IPS DF 6.9 (cell line): Measurements from ENCODE around the gene HOXB4.

ENCODE experiments used
- DNase-seq: peaks from one replicate; pipeline ENCODE4 v3.0.0-alpha.2; 2013; ENCODE audit warnings: low read depth, low spot score
- H3K27ac ChIP-seq: one replicate; pipeline ENCODE4 v1.5.1; 2013; ENCODE audit warnings: low read length, control low read depth
- H3K27me3 ChIP-seq: 2 replicates; pipeline ENCODE4 v1.6.1; 2013; ENCODE audit warnings: mild to moderate bottlenecking, low read length; ENCODE audit not compliant: control insufficient read depth, insufficient read depth
- H3K36me3 ChIP-seq: 2 replicates; pipeline ENCODE4 v1.6.1; 2013; ENCODE audit warnings: low read length; ENCODE audit not compliant: control insufficient read depth, insufficient read depth
- H3K4me1 ChIP-seq: 2 replicates; pipeline ENCODE4 v1.6.1; 2013; ENCODE audit warnings: low read length; ENCODE audit not compliant: control insufficient read depth, insufficient read depth
- H3K4me3 ChIP-seq: 2 replicates; pipeline ENCODE4 v1.5.1; 2013; ENCODE audit warnings: mild to moderate bottlenecking, low read length
- H3K9me3 ChIP-seq: 2 replicates; pipeline ENCODE4 v1.6.1; 2013; ENCODE audit warnings: low read length, inconsistent platforms; ENCODE audit not compliant: control insufficient read depth, insufficient read depth
- WGBS: extraction: QIAGEN DNeasy Blood & Tissue Kit; methylation state at CpG from one replicate; pipeline ENCODE4 v1.1.7; 2013; ENCODE audit warnings: mixed read lengths, missing lambda C conversion rate; ENCODE audit not compliant: insufficient read length, insufficient coverage; 5-methylcytosine and 5-hydroxymethylcytosine counted together

The HOXB4 gene

DNA sequence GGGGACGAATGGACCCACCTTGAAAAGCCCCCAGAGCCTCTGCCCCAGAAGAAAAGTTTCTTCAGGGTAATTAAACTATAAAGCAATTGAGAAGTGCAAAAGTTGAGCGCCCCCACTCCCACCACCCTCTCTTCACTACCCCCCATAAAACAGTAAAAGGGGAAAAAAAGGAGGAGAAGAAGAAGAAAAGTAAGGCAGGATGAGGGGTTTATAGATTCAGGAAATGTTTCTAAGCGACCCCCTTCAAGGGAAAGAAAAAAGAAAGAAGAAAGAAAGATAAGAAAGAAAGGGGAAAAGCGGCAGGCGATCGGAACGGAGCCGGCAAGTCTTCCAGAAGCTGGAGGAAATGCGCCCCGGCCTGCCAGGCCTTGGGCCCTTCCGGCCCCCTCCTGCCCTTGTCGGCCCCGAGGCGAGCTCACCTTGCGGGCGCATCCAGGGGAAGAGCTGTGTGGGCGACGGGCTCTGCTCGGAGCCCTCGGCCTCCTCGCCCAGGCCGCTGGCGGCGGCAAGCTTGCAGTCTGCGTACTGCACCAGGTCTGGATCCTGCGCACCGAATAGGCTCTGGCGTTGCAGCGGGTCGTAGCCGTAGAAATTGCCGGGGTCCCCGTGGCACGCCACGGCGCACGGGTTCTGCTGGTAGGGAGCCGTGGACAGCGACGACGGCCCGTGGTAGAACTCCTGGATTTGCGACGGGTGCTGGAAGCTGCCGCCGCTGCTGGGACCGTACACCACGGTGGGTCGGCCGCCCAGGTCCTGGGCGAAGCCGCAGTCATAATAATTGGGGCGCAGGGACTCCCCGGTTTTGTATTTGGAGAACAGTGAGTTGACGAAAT lies 35.9 kb upstream of the HOXB4 start:
- no peak for DNase-seq
- Histone ChIP-seq H3K4me3 (no peak overlapping the region), H3K4me1 (peaks cover 7% of the 10 kb centered on the region), H3K27ac (no peak overlapping the region), H3K9me3 (no peaks in the 10 kb centered on the region), H3K36me3 (no peaks in the 10 kb centered on the region), H3K27me3 (peaks cover 95% of the 10 kb centered on the region)
- WGBS: no CpG with 5 or more reads among the region's 55 CpGs

DNA sequence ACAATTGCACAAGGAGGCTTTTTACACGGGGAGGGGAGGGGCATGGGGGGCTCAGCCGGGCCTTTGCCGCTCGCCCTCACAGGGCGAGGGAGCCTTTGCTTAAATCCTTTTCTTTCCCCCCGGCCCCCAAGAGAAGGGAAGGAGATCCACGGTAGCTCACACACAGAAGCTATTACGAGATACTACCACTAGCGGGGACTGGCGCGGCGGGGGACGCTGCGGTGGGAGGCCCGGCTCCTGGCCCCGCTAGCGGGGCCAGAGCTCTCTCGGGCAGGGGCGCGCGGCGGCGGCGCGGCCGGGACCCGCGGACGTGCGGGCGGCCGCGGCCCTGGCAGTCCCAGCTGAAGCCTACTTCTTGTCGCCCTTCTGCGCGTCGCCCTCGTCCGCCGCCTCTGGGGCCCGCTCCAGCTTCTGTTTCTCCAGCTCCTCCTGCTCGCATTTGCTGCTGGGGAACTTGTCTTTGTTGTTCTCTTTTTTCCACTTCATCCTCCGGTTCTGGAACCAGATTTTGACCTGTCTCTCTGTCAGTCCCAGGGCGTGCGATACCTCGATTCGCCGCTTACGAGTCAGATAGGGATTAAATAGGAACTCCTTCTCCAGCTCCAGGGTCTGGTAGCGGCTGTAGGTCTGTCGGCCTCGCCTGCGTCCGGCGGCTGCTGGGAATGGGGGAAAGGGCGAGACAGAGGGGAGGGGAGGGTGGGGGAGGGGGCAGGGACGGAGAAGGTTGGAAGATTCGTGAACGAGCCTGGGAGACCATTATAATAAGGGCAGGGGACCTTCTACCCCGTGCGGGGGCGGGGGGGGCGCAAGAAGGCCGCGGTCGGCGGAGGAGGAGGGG lies 34.9 kb upstream of the HOXB4 start:
- no peaks in the 10 kb centered on the region for H3K9me3 ChIP-seq
- H3K4me1 ChIP-seq: peaks cover 7% of the 10 kb centered on the region
- no peak for DNase-seq
- no peak overlapping the region for H3K27ac ChIP-seq
- no peaks in the 10 kb centered on the region for H3K36me3 ChIP-seq
- H3K4me3 ChIP-seq: no peak overlapping the region
- WGBS: no CpG with 5 or more reads among the region's 67 CpGs
- H3K27me3 ChIP-seq: peaks cover 95% of the 10 kb centered on the region

DNA sequence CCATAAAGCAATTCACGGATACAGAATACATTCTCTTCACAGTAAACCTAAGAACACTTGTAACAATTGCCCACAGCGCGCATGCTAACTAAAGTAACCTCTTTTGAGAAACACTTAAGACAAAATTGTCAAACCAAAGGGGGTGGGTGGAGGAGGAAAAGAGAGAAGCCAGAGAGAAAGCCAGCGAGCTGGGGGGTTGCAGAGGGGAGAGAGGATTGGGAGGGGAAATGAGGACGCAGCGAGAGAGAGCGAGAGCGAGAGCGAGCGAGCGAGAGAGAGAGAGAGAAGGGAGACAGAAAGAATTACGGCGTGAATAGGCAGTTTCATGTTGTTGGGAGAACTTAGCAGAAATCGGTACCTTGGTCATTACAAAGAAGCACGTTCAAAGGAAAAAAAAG lies 34.3 kb upstream of the HOXB4 start:
- WGBS: no CpG with 5 or more reads among the region's 15 CpGs
- H3K4me3 ChIP-seq: no peak overlapping the region
- no peaks in the 10 kb centered on the region for H3K9me3 ChIP-seq
- peaks cover 94% of the 10 kb centered on the region for H3K27me3 ChIP-seq
- H3K27ac ChIP-seq: no peak overlapping the region
- no peak for DNase-seq
- H3K36me3 ChIP-seq: no peaks in the 10 kb centered on the region
- H3K4me1 ChIP-seq: peaks cover 7% of the 10 kb centered on the region

DNA sequence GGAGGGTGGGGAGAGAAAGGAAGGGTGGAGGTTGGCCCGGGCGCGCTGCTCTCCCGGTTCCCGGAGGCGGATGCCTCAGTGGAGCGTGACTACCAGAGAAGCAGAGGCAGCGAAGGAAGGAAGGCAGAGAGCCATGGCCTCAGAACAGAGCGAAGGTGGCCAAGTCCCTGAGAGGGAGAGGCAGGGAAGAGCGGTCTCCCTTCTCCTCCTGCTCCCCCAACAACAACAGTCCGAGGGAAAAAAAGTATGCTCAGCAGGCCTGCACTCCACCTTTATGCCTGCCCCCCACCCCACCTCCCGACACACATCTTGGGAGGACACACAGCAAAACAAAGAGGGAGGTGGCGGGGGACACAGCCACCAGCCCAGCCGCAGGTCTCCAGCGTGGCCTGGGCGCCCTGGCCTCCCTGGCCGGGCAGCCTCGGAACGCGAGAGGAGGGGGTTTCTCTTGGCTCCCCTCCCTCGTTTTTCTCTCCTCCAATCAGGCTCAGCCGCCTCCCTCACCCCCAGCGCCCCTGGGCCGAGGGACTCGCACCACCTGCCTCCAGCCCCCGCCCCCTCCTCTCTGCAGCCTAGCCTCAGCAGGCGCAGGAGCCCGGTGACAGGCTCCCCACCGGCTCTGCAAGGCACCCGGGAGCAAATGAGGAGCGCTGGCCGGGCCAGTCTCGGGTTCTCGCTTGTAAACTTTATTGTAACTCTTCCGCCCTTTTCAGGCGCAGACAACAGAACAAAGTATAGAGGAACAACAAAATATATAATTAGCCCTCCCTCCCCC lies 33.7 kb upstream of the HOXB4 start:
- DNase-seq: no peak
- Histone ChIP-seq H3K27ac (no peak overlapping the region), H3K4me3 (no peak overlapping the region), H3K36me3 (no peaks in the 10 kb centered on the region), H3K27me3 (peaks cover 94% of the 10 kb centered on the region), H3K9me3 (no peaks in the 10 kb centered on the region), H3K4me1 (peaks cover 7% of the 10 kb centered on the region)
- WGBS: no CpG with 5 or more reads among the region's 36 CpGs

DNA sequence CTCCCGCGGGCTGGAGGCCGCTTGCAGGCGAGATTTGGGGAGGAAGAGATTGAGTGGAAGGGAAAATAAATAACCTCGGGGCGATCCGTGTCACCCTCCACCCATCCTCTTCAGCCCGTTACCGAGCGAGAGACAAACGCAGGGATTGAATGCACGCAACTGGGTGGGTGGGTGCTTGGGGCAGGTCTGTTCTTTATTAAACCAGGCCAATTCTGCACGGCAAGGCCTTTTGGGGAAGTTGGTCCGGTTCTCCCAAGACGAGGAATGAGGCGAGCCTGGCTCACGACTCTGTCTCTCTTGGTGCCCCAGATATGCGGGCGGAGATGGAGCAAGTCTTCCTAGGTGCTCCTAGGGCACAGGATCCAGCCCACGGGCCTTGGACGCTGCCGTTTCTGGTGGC lies 33.1 kb upstream of the HOXB4 start:
- Histone ChIP-seq H3K4me3 (no peak overlapping the region), H3K36me3 (no peaks in the 10 kb centered on the region), H3K27ac (no peak overlapping the region), H3K9me3 (no peaks in the 10 kb centered on the region), H3K27me3 (peaks cover 94% of the 10 kb centered on the region), H3K4me1 (peaks cover 7% of the 10 kb centered on the region)
- DNase-seq: no peak
- WGBS: no CpG with 5 or more reads among the region's 22 CpGs

DNA sequence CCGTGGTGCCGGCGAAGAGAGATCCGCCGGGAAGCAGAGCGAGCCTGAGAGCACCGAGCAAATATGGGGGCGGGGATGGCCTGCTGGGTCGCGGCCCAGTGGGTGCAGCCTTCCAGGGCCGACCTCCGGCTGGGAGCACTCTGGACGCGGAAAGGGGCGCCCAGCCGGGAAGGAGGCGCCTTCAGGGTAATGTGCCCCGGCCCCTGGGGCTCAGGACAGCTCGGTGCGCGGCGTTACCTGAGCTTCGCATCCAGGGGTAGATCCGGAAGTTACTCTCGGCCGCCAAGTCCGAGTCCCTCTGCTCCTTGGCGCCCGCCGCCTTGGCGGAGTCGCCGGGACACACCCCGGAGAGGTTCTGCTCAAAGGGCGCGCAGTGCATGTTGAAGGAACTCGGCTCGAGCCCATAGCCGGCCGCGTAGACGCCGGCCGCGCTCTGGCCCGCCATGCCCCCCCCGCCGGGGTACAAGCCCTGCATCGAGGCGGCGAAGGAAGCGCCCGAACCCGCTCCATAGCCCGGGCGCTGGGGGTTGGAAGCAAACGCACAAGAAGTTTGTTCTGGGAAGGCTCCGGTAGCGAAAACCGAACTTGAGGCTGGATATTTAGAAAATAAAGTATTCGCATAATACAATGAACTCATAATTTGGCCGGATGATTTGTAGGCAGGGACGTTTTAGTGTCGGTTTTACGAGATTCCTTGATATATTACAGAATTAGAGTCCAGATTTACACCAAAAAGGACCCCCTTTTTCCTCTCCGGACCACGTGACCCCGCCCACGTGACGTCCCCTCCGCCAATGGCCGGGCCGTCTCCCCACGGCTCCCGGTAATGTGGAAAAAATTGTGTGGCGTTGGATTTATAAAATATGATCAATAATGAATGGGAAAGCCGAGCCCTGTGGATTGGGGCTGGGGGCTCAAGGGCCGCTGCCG lies 32.4 kb upstream of the HOXB4 start, which contains the start of gene HOXB7:
HOXB7 (minus strand) TSS at position 736 of the 930 bp plus-strand sequence; CDS start at position 637, 99 bp downstream.
- DNase-seq: no peak
- H3K36me3 ChIP-seq: no peaks in the 10 kb centered on the region
- H3K4me1 ChIP-seq: peaks cover 7% of the 10 kb centered on the region
- no CpG with 5 or more reads among the region's 79 CpGs for WGBS
- H3K4me3 ChIP-seq: no peak within 1 kb of the TSS
- no peaks in the 10 kb centered on the region for H3K9me3 ChIP-seq
- no peak within 1 kb of the TSS for H3K27ac ChIP-seq
- H3K27me3 ChIP-seq: peaks cover 94% of the 10 kb centered on the region

DNA sequence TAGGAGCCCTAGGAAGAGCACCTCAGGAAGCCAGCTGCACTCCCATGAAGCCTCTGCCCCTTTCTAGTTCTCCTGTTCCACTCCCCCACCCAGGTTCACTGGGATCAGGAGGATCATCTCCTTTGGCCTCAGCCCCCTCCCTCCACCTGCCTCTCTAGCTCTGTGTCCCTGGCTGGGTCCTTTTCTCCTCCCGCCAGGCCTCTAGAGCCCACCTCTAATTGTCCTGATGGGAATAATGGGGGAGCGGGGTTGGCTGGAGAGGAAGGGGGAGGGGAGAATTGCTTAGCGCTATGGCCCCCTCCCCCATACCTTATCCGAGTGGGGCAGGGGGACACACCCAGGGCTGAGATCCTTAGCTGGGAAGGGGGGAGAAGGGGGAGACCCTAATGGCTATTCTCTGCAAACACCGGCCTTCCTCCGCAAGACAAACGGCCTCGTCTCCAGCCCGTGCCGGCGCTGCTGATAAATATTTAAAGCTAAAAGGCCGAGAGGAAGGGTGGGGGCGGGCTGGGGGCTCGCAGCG lies 31.7 kb upstream of the HOXB4 start:
- DNase-seq: no peak
- Histone ChIP-seq H3K27me3 (peaks cover 94% of the 10 kb centered on the region), H3K27ac (no peak overlapping the region), H3K9me3 (no peaks in the 10 kb centered on the region), H3K4me3 (no peak overlapping the region), H3K4me1 (peaks cover 7% of the 10 kb centered on the region), H3K36me3 (no peaks in the 10 kb centered on the region)
- WGBS: no CpG with 5 or more reads among the region's 15 CpGs

DNA sequence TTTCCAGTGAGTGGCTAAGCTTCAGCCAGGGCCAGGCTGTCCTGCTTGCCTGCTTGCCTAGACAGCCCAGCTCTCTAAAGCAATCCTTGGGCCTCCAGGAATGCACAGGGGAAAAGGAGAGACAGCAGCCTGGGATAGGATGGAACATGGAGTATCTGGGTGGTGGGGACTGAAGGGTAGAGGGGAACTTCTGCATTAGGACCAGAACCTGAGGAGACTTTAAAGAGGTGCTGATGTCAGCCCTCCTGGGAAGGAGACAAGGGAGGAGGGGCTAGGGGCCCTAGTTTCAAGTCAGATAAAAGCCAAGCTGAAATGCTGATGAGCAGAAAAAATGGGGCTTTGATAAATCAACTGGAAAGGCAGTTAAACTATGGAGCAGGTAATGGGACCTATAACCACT lies 30.9 kb upstream of the HOXB4 start:
- no peak for DNase-seq

DNA sequence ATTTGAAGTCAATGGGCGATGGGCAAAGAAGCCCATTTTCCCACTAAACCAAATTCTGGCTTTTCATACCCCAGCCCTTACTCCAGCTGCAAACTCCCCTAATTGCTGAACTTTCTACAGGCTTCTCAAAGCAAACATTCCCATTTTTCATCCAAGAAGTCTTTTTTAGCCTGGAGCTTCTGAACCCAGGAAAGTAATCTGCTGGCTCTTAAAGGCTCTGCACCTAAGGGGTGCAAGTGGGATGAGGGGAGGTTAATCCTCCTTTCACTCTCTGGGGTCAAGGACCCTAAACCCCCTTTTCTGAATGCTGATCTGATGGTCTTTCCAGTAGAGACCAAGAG lies 30.3 kb upstream of the HOXB4 start:
- no CpG with 5 or more reads among the region's 1 CpG for WGBS
- Histone ChIP-seq H3K27ac (no peak overlapping the region), H3K36me3 (no peaks in the 10 kb centered on the region), H3K4me3 (no peak overlapping the region), H3K9me3 (no peaks in the 10 kb centered on the region), H3K27me3 (peaks cover 95% of the 10 kb centered on the region), H3K4me1 (peaks cover 4% of the 10 kb centered on the region; the same call in 1 of the 2 replicates)
- no peak for DNase-seq

More for the DNA sequence above, 30.9 kb upstream of the HOXB4 start:
- Histone ChIP-seq H3K27ac (no peak overlapping the region), H3K36me3 (no peaks in the 10 kb centered on the region), H3K27me3 (peaks cover 95% of the 10 kb centered on the region), H3K4me3 (no peak overlapping the region), H3K9me3 (no peaks in the 10 kb centered on the region), H3K4me1 (peaks cover 4% of the 10 kb centered on the region; the same call in 1 of the 2 replicates)
